ENCODE data around the gene TBL3.

TBL3 gene

GRCh38 chr16:2006317-2006716, 34.5 kb downstream of the TBL3 start:
- H4K20me1 ChIP-seq (ENCODE audit: insufficient read depth, low read length) = peaks cover 74% of the 10 kb centered on the region
- ATAC-seq (ENCODE audit: insufficient read depth, low read depth) = no peak
- peaks cover 75% of the 10 kb centered on the region for H3K79me2 ChIP-seq (ENCODE audit: insufficient read depth, low read length)
- H3K4me3 ChIP-seq (ENCODE audit: low read depth in 1 of 2, low read length in 2 of 2) = no peak overlapping the region
- H3K27me3 ChIP-seq (ENCODE audit: insufficient read depth, low read length, poor library complexity) = no peaks in the 10 kb centered on the region
- no peak overlapping the region for H3K27ac ChIP-seq (ENCODE audit: low read length)
- TF ChIP-seq EZH2 (IDR thresholded peaks at IDR 0.05; ENCODE audit: borderline replicate concordance, low read depth, low read length, severe bottlenecking) (no peak), CTCF (IDR thresholded peaks at IDR 0.05; ENCODE audit: borderline replicate concordance, extremely low read depth, low read length, poor library complexity, severe bottlenecking) (no peak)
- peaks cover 45% of the 10 kb centered on the region for H3K4me1 ChIP-seq (ENCODE audit: insufficient read depth, low read length)
- H3K9me3 ChIP-seq (ENCODE audit: insufficient read depth, low read length, severe bottlenecking) = no peaks in the 10 kb centered on the region
- no peak overlapping the region for H2AFZ ChIP-seq (ENCODE audit: low read depth, low read length)
- H3K4me2 ChIP-seq (ENCODE audit: insufficient read depth, low read length) = peak overlapping the region; percentile 89; the same call in 1 of the 2 replicates
- DNase-seq = no peak
- H3K36me3 ChIP-seq (ENCODE audit: insufficient read depth, low read length) = peaks cover 66% of the 10 kb centered on the region
- H3K9ac ChIP-seq (ENCODE audit: low read depth, low read length) = no peak overlapping the region

- Histone ChIP-seq H3K27me3 (ENCODE audit: insufficient read depth, low read length, poor library complexity) (no peaks in the 10 kb centered on the region), H3K4me3 (ENCODE audit: low read depth in 1 of 2, low read length in 2 of 2) (peak overlapping the region in 1 of 2 experiments; percentile 70; a peak in 2 of 4 replicates), H3K9ac (ENCODE audit: low read depth, low read length) (peak overlapping the region; percentile 95), H4K20me1 (ENCODE audit: insufficient read depth, low read length) (peaks cover 68% of the 10 kb centered on the region), H3K36me3 (ENCODE audit: insufficient read depth, low read length) (peaks cover 57% of the 10 kb centered on the region), H3K27ac (ENCODE audit: low read length) (peak overlapping the region; percentile 19; the same call in 1 of the 2 replicates), H3K4me1 (ENCODE audit: insufficient read depth, low read length) (peaks cover 45% of the 10 kb centered on the region), H3K79me2 (ENCODE audit: insufficient read depth, low read length) (peaks cover 75% of the 10 kb centered on the region), H3K4me2 (ENCODE audit: insufficient read depth, low read length) (peak overlapping the region; percentile 89), H3K9me3 (ENCODE audit: insufficient read depth, low read length, severe bottlenecking) (no peaks in the 10 kb centered on the region), H2AFZ (ENCODE audit: low read depth, low read length) (no peak overlapping the region)
- DNase-seq (no peak), ATAC-seq (ENCODE audit: insufficient read depth, low read depth) (no peak)
- no peak for TF ChIP-seq CTCF (IDR thresholded peaks at IDR 0.05; ENCODE audit: borderline replicate concordance, extremely low read depth, low read length, poor library complexity, severe bottlenecking)
These were observed 35.4 kb downstream of the TBL3 start for GRCh38 chr16:2007081-2007836.

- H3K4me1 ChIP-seq (ENCODE audit: insufficient read depth, low read length) = peaks cover 45% of the 10 kb centered on the region
- H3K27ac ChIP-seq (ENCODE audit: low read length) = peak overlapping the region; percentile 80
- peak overlapping the region; percentile 89 for H3K4me2 ChIP-seq (ENCODE audit: insufficient read depth, low read length)
- peak; percentile 32 for ATAC-seq (ENCODE audit: insufficient read depth, low read depth)
- H2AFZ ChIP-seq (ENCODE audit: low read depth, low read length) = no peak overlapping the region
- H3K27me3 ChIP-seq (ENCODE audit: insufficient read depth, low read length, poor library complexity) = no peaks in the 10 kb centered on the region
- TF ChIP-seq EZH2 (IDR thresholded peaks at IDR 0.05; ENCODE audit: borderline replicate concordance, low read depth, low read length, severe bottlenecking) = no peak
- TF ChIP-seq CTCF (IDR thresholded peaks at IDR 0.05; ENCODE audit: borderline replicate concordance, extremely low read depth, low read length, poor library complexity, severe bottlenecking) = no peak
- peak; percentile 67 for DNase-seq
- H4K20me1 ChIP-seq (ENCODE audit: insufficient read depth, low read length) = peaks cover 63% of the 10 kb centered on the region
- H3K36me3 ChIP-seq (ENCODE audit: insufficient read depth, low read length) = peaks cover 49% of the 10 kb centered on the region
- H3K9me3 ChIP-seq (ENCODE audit: insufficient read depth, low read length, severe bottlenecking) = no peaks in the 10 kb centered on the region
- peak overlapping the region; percentile 70 to 97; a peak in 3 of 4 replicates for H3K4me3 ChIP-seq (ENCODE audit: low read depth in 1 of 2, low read length in 2 of 2)
- peaks cover 75% of the 10 kb centered on the region for H3K79me2 ChIP-seq (ENCODE audit: insufficient read depth, low read length)
- peak overlapping the region; percentile 95 for H3K9ac ChIP-seq (ENCODE audit: low read depth, low read length)
These were observed 36.2 kb downstream of the TBL3 start for GRCh38 chr16:2008009-2008526.
